K562 treated with DMSO at 1 percent for 48 hours (cell line): ENCODE results near the gene ISCA2. TPM values are rescaled to one million over a fixed set of nuclear protein-coding genes. Genes with fewer than 3 reads are reported as not detected.

Experiments
- total RNA-seq: library from RNA; unstranded; fragments of 300-600 nt; gene quantifications from 2 replicates; pipeline ENCODE4 v1.2.3, GENCODE V29; 2022; ENCODE audit warnings: low replicate concordance; ENCODE audit errors: extremely low read depth

ISCA2 gene, protein sequence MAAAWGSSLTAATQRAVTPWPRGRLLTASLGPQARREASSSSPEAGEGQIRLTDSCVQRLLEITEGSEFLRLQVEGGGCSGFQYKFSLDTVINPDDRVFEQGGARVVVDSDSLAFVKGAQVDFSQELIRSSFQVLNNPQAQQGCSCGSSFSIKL
- total RNA-seq, result not detected in 2 replicates

DNA sequence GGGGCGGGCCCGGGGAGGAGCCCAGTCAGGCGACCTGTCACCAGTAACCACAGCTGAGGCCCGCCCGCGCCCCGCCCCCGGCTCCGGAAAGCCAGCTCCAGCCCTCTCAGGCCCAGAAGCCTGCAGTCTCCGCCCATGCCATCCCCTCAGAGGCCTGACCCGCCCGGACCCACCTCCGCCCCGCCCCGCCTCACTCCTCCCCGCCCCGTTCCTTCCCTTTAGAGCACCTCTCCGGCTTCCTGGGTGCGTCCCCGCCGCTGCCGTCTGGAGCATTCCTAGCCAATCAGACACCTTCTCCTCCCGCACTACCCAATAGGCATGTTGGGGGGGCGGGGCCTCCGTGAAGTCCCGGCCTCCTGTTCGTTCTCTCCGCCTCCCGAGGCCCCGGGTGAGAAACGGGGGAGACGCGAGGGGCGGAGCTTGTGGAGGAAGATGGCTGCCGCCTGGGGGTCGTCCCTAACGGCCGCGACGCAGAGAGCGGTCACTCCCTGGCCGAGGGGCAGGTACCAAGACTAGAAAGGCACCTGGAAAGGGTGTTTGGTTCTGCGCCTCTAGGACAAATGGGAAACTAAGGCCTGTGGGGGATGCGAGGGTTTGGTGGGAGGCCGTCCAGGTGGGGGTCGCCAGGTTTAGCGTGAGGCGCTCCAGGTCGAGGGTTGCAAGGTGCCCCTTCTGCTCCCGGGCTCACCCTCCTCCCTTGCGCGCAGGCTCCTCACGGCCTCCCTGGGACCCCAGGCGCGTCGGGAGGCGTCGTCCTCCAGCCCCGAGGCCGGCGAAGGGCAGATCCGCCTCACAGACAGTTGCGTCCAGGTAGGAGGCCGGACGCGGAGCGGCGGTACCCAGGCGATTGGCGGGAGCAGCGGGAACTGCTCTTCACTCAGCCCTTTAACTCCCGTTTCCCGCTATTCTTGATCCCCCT is at the start of gene ISCA2:
ISCA2 (plus strand) TSS at position 423 of the 919 bp plus-strand sequence; CDS start at position 433, 10 bp downstream.

DNA sequence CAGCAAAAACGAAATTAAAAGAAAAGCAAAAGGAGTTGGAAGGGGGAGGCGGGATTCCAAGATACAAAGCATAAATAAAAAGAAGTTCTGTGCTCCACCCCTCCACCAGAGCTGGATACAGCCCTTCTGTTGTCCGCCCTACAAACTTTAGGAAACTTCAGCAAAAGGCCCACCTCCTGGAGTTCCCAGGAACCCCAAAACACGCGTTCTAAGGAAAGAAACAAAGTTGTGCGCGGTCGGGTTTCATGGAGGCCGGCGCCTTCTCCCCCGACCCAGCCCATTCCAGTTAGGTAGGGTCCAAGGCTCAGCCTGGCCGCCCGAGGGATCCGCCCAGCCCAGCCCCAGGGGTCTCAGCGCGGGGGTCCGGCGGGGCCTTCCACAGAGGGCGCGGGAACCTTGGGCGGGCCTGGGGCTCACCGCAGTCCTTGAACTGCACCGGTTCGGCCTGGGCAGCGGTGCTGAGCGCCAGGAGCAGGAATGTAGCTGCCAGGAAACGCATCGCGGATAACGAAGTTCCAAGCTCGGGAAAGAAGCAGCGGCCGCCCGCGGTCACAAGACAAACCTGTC is 706 bp upstream of the ISCA2 start, which contains the start of gene NPC2:
NPC2 (minus strand) TSS at position 530 of the 567 bp plus-strand sequence; CDS start at position 499, 31 bp downstream.

Other genes starting within 250 kb of the ISCA2 start
- not detected in 2 replicates for gene ABCD4, start 190.8 kb upstream of the ISCA2 start, total RNA-seq
- gene VRTN, start 145.3 kb upstream of the ISCA2 start, total RNA-seq, result not detected in 2 replicates
- gene SYNDIG1L, start 67.6 kb upstream of the ISCA2 start, total RNA-seq, result not detected in 2 replicates
- 646 TPM in 1 of 2 replicates, not detected in the other for gene NPC2, start 460 bp upstream of the ISCA2 start, total RNA-seq
- gene LTBP2, start 118.5 kb downstream of the ISCA2 start, total RNA-seq, result not detected in 2 replicates
- gene AREL1, start 219.3 kb downstream of the ISCA2 start, total RNA-seq, result not detected in 2 replicates
- gene FCF1, start 219.4 kb downstream of the ISCA2 start, total RNA-seq, result not detected in 2 replicates